Measurements from ENCODE around the gene CACNB2.

DNA sequence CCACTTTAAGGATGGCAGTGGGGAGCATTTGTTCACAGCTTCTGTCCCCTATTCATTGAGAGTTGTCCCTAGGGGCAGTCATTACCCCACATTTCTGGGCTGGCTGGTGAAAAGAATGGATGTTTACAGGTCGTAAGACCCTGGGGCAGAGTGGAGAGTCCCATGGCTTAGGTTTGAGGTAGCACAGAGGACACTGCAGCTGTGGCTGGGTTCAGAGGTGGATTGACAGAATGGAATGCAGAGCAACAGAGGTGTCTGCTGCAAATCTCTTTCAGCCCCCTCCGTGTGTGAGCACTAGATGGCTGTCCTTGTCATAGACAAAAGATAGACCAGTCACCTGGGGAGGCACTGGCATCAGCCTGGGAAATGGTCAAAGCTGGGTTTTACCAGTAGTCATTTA is 141.9 kb downstream of the CACNB2 start:
- TF ChIP-seq CTCF (IDR thresholded peaks at IDR 0.05) = no peak
- TF ChIP-seq POLR2A (IDR thresholded peaks at IDR 0.05; ENCODE audit: low read length) = no peak
- TF ChIP-seq, protein P1, sequence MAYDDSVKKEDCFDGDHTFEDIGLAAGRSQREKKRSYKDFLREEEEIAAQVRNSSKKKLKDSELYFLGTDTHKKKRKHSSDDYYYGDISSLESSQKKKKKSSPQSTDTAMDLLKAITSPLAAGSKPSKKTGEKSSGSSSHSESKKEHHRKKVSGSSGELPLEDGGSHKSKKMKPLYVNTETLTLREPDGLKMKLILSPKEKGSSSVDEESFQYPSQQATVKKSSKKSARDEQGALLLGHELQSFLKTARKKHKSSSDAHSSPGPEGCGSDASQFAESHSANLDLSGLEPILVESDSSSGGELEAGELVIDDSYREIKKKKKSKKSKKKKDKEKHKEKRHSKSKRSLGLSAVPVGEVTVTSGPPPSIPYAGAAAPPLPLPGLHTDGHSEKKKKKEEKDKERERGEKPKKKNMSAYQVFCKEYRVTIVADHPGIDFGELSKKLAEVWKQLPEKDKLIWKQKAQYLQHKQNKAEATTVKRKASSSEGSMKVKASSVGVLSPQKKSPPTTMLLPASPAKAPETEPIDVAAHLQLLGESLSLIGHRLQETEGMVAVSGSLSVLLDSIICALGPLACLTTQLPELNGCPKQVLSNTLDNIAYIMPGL (CRISPR knock-in tag; IDR thresholded peaks at IDR 0.05; ENCODE audit: borderline replicate concordance) = no peak

Data from A549 (cell line).